ENCODE measurements around the gene PIK3R2. TPM values are rescaled to one million over a fixed set of nuclear protein-coding genes. Genes with fewer than 3 reads are reported as not detected.
A peak's percentile ranks its signal among the peaks of the same experiment; 100 is the strongest.

PIK3R2 gene
- total and polyA plus RNA-seq, 2 of the 13 experiments (the other 11 are each of a cell fraction or from before 2014, with no cell fraction given): 18.6 to 25.3 TPM

DNA sequence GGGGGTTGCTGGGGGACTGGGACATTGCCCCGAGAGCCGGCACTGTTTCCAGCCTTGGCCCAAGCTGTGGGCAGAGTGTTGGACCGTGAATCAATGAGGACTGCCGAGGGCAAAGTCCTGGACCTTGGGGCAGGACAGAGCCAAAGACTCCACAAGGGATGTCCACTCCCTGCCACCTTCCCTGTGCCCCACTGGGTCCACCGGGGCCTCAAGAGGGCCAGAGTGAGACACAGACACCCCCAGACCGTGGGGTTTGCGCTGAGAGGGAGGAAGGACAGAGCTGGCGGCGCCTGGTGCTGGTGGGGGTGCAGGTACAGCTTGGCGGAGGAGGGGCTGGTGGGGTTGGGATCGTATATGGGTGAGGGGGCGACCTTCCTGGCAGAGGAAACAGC lies 43.6 kb upstream of the PIK3R2 start (continued):
- TF ChIP-seq NRL (CRISPR knock-in tag; IDR thresholded peaks at IDR 0.05; ENCODE audit: borderline replicate concordance) (no peak), ZNF776 (CRISPR knock-in tag; IDR thresholded peaks at IDR 0.05) (no peak), RELA (CRISPR knock-in tag; IDR thresholded peaks at IDR 0.05) (no peak), NPAS2 (CRISPR knock-in tag; IDR thresholded peaks at IDR 0.05; ENCODE audit: borderline replicate concordance) (no peak), RBFOX2 (IDR thresholded peaks at IDR 0.05; ENCODE audit: low read depth, low read length) (no peak), ZNF547 (CRISPR knock-in tag; IDR thresholded peaks at IDR 0.05) (peak; percentile 16; the same call in 1 of the 2 replicates), ZSCAN25 (CRISPR knock-in tag; IDR thresholded peaks at IDR 0.05) (no peak), RNF2 (conservative IDR thresholded peaks at IDR 0.05; ENCODE audit: low read depth) (0 out of 2 replicates have a peak, but pooled peaks have one; percentile 15), ZNF564 (CRISPR knock-in tag; IDR thresholded peaks at IDR 0.05) (no peak), SSRP1 (CRISPR knock-in tag; IDR thresholded peaks at IDR 0.05) (no peak; the same call in 1 of the 2 replicates), EP300 (IDR thresholded peaks at IDR 0.05; ENCODE audit: low read depth in 2 of 2, low read length in 2 of 2) (no peak), EP300 (CRISPR knock-in tag; IDR thresholded peaks at IDR 0.05; ENCODE audit: borderline replicate concordance) (0 out of 2 replicates have a peak, but pooled peaks have one; percentile 16), SIX1 (CRISPR knock-in tag; IDR thresholded peaks at IDR 0.05; ENCODE audit: borderline replicate concordance) (no peak), ZNF782 (CRISPR knock-in tag; IDR thresholded peaks at IDR 0.05; ENCODE audit: borderline replicate concordance) (no peak), KLF6 (CRISPR knock-in tag; IDR thresholded peaks at IDR 0.05) (no peak; the same call in 1 of the 2 replicates), DMAP1 (CRISPR knock-in tag; IDR thresholded peaks at IDR 0.05) (peak; percentile 65; the same call in 1 of the 2 replicates), ATF7-NPFF (CRISPR knock-in tag; IDR thresholded peaks at IDR 0.05; ENCODE audit: low read depth) (no peak), NFE2 (CRISPR knock-in tag; IDR thresholded peaks at IDR 0.05) (no peak), BRCA1 (CRISPR knock-in tag; IDR thresholded peaks at IDR 0.05) (no peak), ATF7 (IDR thresholded peaks at IDR 0.05) (no peak), ATF7 (CRISPR knock-in tag; IDR thresholded peaks at IDR 0.05) (no peak), ARNT2 (CRISPR knock-in tag; IDR thresholded peaks at IDR 0.05; ENCODE audit: low read depth) (no peak)
- TF ChIP-seq, protein P1, sequence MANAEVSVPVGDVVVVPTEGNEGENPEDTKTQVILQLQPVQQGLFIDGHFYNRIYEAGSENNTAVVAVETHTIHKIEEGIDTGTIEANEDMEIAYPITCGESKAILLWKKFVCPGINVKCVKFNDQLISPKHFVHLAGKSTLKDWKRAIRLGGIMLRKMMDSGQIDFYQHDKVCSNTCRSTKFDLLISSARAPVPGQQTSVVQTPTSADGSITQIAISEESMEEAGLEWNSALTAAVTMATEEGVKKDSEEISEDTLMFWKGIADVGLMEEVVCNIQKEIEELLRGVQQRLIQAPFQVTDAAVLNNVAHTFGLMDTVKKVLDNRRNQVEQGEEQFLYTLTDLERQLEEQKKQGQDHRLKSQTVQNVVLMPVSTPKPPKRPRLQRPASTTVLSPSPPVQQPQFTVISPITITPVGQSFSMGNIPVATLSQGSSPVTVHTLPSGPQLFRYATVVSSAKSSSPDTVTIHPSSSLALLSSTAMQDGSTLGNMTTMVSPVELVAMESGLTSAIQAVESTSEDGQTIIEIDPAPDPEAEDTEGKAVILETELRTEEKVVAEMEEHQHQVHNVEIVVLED (CRISPR knock-in tag; IDR thresholded peaks at IDR 0.05; ENCODE audit: borderline replicate concordance): no peak; the same call in 1 of the 2 replicates
- TF ChIP-seq, protein P2, sequence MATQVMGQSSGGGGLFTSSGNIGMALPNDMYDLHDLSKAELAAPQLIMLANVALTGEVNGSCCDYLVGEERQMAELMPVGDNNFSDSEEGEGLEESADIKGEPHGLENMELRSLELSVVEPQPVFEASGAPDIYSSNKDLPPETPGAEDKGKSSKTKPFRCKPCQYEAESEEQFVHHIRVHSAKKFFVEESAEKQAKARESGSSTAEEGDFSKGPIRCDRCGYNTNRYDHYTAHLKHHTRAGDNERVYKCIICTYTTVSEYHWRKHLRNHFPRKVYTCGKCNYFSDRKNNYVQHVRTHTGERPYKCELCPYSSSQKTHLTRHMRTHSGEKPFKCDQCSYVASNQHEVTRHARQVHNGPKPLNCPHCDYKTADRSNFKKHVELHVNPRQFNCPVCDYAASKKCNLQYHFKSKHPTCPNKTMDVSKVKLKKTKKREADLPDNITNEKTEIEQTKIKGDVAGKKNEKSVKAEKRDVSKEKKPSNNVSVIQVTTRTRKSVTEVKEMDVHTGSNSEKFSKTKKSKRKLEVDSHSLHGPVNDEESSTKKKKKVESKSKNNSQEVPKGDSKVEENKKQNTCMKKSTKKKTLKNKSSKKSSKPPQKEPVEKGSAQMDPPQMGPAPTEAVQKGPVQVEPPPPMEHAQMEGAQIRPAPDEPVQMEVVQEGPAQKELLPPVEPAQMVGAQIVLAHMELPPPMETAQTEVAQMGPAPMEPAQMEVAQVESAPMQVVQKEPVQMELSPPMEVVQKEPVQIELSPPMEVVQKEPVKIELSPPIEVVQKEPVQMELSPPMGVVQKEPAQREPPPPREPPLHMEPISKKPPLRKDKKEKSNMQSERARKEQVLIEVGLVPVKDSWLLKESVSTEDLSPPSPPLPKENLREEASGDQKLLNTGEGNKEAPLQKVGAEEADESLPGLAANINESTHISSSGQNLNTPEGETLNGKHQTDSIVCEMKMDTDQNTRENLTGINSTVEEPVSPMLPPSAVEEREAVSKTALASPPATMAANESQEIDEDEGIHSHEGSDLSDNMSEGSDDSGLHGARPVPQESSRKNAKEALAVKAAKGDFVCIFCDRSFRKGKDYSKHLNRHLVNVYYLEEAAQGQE (IDR thresholded peaks at IDR 0.05; ENCODE audit: borderline replicate concordance in 1 of 2, low read depth in 1 of 2, low read length in 2 of 2): no peak
- TF ChIP-seq, protein P3, sequence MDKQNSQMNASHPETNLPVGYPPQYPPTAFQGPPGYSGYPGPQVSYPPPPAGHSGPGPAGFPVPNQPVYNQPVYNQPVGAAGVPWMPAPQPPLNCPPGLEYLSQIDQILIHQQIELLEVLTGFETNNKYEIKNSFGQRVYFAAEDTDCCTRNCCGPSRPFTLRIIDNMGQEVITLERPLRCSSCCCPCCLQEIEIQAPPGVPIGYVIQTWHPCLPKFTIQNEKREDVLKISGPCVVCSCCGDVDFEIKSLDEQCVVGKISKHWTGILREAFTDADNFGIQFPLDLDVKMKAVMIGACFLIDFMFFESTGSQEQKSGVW (CRISPR knock-in tag; IDR thresholded peaks at IDR 0.05; ENCODE audit: borderline replicate concordance): no peak
- TF ChIP-seq, protein P4, sequence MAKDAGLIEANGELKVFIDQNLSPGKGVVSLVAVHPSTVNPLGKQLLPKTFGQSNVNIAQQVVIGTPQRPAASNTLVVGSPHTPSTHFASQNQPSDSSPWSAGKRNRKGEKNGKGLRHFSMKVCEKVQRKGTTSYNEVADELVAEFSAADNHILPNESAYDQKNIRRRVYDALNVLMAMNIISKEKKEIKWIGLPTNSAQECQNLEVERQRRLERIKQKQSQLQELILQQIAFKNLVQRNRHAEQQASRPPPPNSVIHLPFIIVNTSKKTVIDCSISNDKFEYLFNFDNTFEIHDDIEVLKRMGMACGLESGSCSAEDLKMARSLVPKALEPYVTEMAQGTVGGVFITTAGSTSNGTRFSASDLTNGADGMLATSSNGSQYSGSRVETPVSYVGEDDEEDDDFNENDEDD (CRISPR knock-in tag; IDR thresholded peaks at IDR 0.05; ENCODE audit: borderline replicate concordance): no peak
